Lower lobe of right lung (tissue), 2 donors: ENCODE data around the gene NFAM1. TPM values are rescaled to one million over a fixed set of nuclear protein-coding genes. Genes with fewer than 3 reads are reported as not detected.

ENCODE experiments used
- ATAC-seq, 2 donors: fragments of 200-7000 bp; cut with Tn5 transposase; one replicate each; pipeline ENCODE4 v1.9.1; 2020 to 2022; ENCODE audit warnings: mild to moderate bottlenecking in 2 of 2, moderate library complexity in 2 of 2
- DNase-seq: peaks from one replicate; pipeline ENCODE4 v3.0.0-alpha.2; 2020
- H3K27ac ChIP-seq: fragments of 200-600 bp; one replicate; pipeline ENCODE4 v1.8.0; 2022
- H3K27me3 ChIP-seq: fragments of 200-600 bp; one replicate; pipeline ENCODE4 v1.8.0; 2022; ENCODE audit warnings: low read depth
- H3K36me3 ChIP-seq: fragments of 200-600 bp; one replicate; pipeline ENCODE4 v1.8.0; 2022; ENCODE audit warnings: mild to moderate bottlenecking
- H3K4me1 ChIP-seq: fragments of 200-600 bp; one replicate; pipeline ENCODE4 v1.8.0; 2022
- H3K4me3 ChIP-seq: fragments of 200-600 bp; one replicate; pipeline ENCODE4 v1.8.0; 2022; ENCODE audit warnings: mild to moderate bottlenecking
- H3K9me3 ChIP-seq: fragments of 200-600 bp; one replicate; pipeline ENCODE4 v1.8.0; 2022
- CTCF ChIP-seq: fragments of 200-600 bp; IDR thresholded peaks from one replicate; pipeline ENCODE4 v1.8.0; 2022; ENCODE audit warnings: antibody characterized with exemption, mild to moderate bottlenecking
- intact Hi-C: fragments of 100-400 bp; cut with DNase I; formaldehyde crosslinking; loops from one replicate; pipeline ENCODE4 v1.11.0; 2022
- total RNA-seq: library from RNA; stranded (reverse); fragmentation: NEBNext Ultra II Directional; extraction: Animal tissue kit (Norgen Biotek cat#: 25700); gene quantifications from one replicate; pipeline ENCODE4 v1.2.1, GENCODE V29; 2021
- donor health status: DM: no; HTN: yes; CAD: no; lungs with severe emphysema.

Gene NFAM1
- total RNA-seq, 1 donor from 2014 or later = 21.8 TPM

- intact Hi-C loops = no loop called here
- Histone ChIP-seq H3K9me3 (no peaks in the 10 kb centered on the region), H3K27me3 (no peaks in the 10 kb centered on the region), H3K4me1 (no peaks in the 10 kb centered on the region), H3K36me3 (peaks cover 4% of the 10 kb centered on the region), H3K27ac (no peak overlapping the region), H3K4me3 (no peak overlapping the region)
- DNase-seq (no peak), ATAC-seq (no peak)
- TF ChIP-seq CTCF = no peak
Measured at GRCh38 chr22:42412744-42413333, 19.4 kb downstream of the NFAM1 start.

- Histone ChIP-seq H3K4me1 (no peaks in the 10 kb centered on the region), H3K27me3 (no peaks in the 10 kb centered on the region), H3K36me3 (peaks cover 4% of the 10 kb centered on the region), H3K9me3 (no peaks in the 10 kb centered on the region), H3K4me3 (no peak overlapping the region), H3K27ac (no peak overlapping the region)
- no peak for TF ChIP-seq CTCF
- ATAC-seq = no peak
- intact Hi-C loops = no loop called here
- DNase-seq = no peak
Measured at GRCh38 chr22:42410708-42411107, 21.5 kb downstream of the NFAM1 start.

- Histone ChIP-seq H3K4me1 (no peaks in the 10 kb centered on the region), H3K4me3 (no peak overlapping the region), H3K27ac (no peak overlapping the region), H3K9me3 (no peaks in the 10 kb centered on the region), H3K27me3 (no peaks in the 10 kb centered on the region), H3K36me3 (peaks cover 4% of the 10 kb centered on the region)
- no peak for ATAC-seq
- intact Hi-C loops = no loop called here
- TF ChIP-seq CTCF = no peak
- no peak for DNase-seq
Measured at GRCh38 chr22:42408810-42409529, 23.2 kb downstream of the NFAM1 start.

- ATAC-seq = no peak
- TF ChIP-seq CTCF = no peak
- Histone ChIP-seq H3K9me3 (no peaks in the 10 kb centered on the region), H3K27ac (no peak overlapping the region), H3K27me3 (no peaks in the 10 kb centered on the region), H3K4me1 (no peaks in the 10 kb centered on the region), H3K4me3 (no peak overlapping the region), H3K36me3 (peaks cover 4% of the 10 kb centered on the region)
- DNase-seq = no peak
- intact Hi-C loops = no loop called here
Measured at GRCh38 chr22:42408276-42408675, 23.9 kb downstream of the NFAM1 start.

- DNase-seq (no peak), ATAC-seq (no peak)
- no peak for TF ChIP-seq CTCF
- intact Hi-C loops = no loop called here
- H3K4me3 ChIP-seq = no peak overlapping the region
- no peaks in the 10 kb centered on the region for H3K27me3 ChIP-seq
- no peaks in the 10 kb centered on the region for H3K9me3 ChIP-seq
- peaks cover 4% of the 10 kb centered on the region for H3K36me3 ChIP-seq
- no peak overlapping the region for H3K27ac ChIP-seq
- no peaks in the 10 kb centered on the region for H3K4me1 ChIP-seq
Measured at GRCh38 chr22:42404266-42404665, 27.9 kb downstream of the NFAM1 start.
